ENCODE data around the gene FLOT1.
"Not testable (repeated sequence)": the region's sequence is repeated elsewhere in the genome, so short reads cannot be mapped to it uniquely, and the experiment has no call there.

The FLOT1 gene

GRCh38 chr6:30767944-30768301 is 25.4 kb upstream of the FLOT1 start:
- DNase-seq (ENCODE audit: low spot score) = no peak
- no peak for TF ChIP-seq CTCF (IDR thresholded peaks at IDR 0.05; ENCODE audit: borderline replicate concordance, control extremely low read depth, extremely low read depth, insufficient read depth, missing control alignments)
- in situ Hi-C loops (cut with MboI; ENCODE audit: low sequenced_read_pairs, unreplicated experiment) = no loop called here

- no peak for TF ChIP-seq CTCF (IDR thresholded peaks at IDR 0.05; ENCODE audit: borderline replicate concordance, control extremely low read depth, extremely low read depth, insufficient read depth, missing control alignments)
- peak; percentile 67 for DNase-seq (ENCODE audit: low spot score)
- in situ Hi-C loops (cut with MboI; ENCODE audit: low sequenced_read_pairs, unreplicated experiment) = no loop called here
These were observed 24.9 kb upstream of the FLOT1 start for GRCh38 chr6:30767158-30767943.

GRCh38 chr6:30766461-30767157 is 24.1 kb upstream of the FLOT1 start:
- no peak for DNase-seq (ENCODE audit: low spot score)
- no peak for TF ChIP-seq CTCF (IDR thresholded peaks at IDR 0.05; ENCODE audit: borderline replicate concordance, control extremely low read depth, extremely low read depth, insufficient read depth, missing control alignments)
- in situ Hi-C loops (cut with MboI; ENCODE audit: low sequenced_read_pairs, unreplicated experiment) = no loop called here

GRCh38 chr6:30765495-30765894 is 23.0 kb upstream of the FLOT1 start:
- DNase-seq (ENCODE audit: low spot score); in situ Hi-C loops (cut with MboI; ENCODE audit: low sequenced_read_pairs, unreplicated experiment): not testable (repeated sequence)

- DNase-seq (ENCODE audit: low spot score) = not testable (repeated sequence)
- in situ Hi-C loops (cut with MboI; ENCODE audit: low sequenced_read_pairs, unreplicated experiment) = loop anchor here (5.0 kb wide), 1 partner anchor 48 kb away; no protein-coding TSS in a partner anchor
These were observed 22.1 kb upstream of the FLOT1 start for GRCh38 chr6:30764490-30765043.

GRCh38 chr6:30763618-30764489 is 21.4 kb upstream of the FLOT1 start:
- in situ Hi-C loops (cut with MboI; ENCODE audit: low sequenced_read_pairs, unreplicated experiment) = loop anchor here (5.0 kb wide), 1 partner anchor 48 kb away; no protein-coding TSS in a partner anchor
- no peak for TF ChIP-seq CTCF (IDR thresholded peaks at IDR 0.05; ENCODE audit: borderline replicate concordance, control extremely low read depth, extremely low read depth, insufficient read depth, missing control alignments)
- no peak for DNase-seq (ENCODE audit: low spot score)

- DNase-seq (ENCODE audit: low spot score) = no peak
- in situ Hi-C loops (cut with MboI; ENCODE audit: low sequenced_read_pairs, unreplicated experiment) = loop anchor here (5.0 kb wide), 1 partner anchor 49 kb away; no protein-coding TSS in a partner anchor
- no peak for TF ChIP-seq CTCF (IDR thresholded peaks at IDR 0.05; ENCODE audit: borderline replicate concordance, control extremely low read depth, extremely low read depth, insufficient read depth, missing control alignments)
These were observed 20.7 kb upstream of the FLOT1 start for GRCh38 chr6:30763155-30763617.
